ENCODE results near the gene PKDCC.

The PKDCC gene, protein sequence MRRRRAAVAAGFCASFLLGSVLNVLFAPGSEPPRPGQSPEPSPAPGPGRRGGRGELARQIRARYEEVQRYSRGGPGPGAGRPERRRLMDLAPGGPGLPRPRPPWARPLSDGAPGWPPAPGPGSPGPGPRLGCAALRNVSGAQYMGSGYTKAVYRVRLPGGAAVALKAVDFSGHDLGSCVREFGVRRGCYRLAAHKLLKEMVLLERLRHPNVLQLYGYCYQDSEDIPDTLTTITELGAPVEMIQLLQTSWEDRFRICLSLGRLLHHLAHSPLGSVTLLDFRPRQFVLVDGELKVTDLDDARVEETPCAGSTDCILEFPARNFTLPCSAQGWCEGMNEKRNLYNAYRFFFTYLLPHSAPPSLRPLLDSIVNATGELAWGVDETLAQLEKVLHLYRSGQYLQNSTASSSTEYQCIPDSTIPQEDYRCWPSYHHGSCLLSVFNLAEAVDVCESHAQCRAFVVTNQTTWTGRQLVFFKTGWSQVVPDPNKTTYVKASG

GRCh38 chr2:42047488-42048298 lies at the start of gene PKDCC:
PKDCC (plus strand) TSS chr2:42048021; CDS start chr2:42048200, 179 bp downstream.
- DNase-seq = no peak

DNA sequence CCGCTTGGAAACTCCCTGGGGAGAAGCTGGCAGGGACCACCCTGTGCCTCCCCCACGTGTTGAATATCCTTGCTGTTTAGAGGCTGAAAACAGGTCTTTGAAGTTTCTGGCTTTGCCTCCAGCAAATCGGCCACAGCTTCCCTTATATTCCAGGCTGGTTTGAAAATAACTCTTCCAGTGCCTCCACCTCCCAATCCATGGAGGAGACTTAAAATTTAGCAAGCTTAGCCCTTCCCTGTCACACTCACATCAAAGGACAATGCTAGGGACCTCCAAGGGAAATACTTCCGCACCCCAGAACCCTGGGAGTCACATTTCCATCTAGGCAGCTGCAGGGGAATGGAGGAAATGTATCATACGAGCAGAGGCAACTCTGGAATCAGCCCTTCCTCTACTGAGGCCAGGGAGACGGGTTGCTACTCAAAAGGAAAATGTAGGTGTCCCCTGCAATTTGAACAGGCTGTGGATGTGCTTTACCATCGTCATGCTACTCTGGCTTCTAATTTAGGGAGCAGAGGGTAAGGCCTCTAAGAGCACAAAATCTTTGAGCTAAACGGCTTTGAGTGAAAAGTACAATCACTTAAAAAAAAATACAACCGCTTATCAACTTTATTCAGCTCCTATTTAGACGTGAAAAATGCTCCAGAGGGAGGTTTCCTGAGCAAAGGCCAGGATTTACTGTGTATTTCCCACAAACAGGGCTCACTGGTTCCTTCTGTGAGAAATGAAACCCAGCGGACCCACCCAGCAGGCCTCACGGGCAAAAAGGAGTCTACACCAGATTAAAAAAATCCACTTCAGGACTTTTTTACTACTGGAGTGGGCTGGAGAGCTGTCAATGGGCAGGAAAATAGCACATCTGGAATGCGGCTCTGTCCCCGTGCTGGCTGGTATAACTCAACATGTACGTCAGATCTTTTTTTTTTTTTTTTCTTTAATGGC lies 49.4 kb upstream of the PKDCC start:
- DNase-seq = no peak

- DNase-seq = no peak
Observed at GRCh38 chr2:41999128-41999480, 48.7 kb upstream of the PKDCC start.

DNA sequence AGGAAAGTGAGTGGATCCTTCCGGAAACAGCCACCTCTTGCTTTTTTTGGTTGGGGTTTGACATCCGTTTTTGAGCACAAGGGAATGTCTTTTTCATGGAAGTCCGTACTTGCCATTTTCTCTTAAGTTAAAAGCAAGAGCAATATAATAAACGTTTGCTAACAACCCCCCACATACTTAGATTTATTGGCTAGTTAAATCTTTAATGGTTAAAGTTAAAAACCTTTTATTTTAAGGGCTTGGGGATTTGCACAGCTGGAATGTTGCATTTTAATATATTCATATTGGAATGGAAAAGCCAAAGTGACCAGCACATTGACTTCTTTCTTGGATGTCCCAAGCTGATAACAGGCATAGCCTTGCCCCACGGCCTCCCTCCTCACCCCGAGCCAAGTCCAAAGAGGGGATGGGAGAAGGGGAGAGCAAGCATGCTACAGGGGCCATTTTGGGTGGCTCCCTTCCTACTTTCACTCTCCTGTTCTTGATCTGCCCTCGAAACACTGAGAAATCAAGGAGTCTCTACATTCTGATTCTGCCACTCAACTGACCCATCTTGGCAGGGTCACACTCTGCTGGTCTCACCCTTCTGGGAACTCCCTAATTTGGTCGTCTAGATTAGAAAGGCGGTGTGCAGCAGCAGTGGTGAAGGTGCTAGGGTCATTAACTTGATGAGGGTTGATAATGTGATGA lies 48.1 kb upstream of the PKDCC start:
- no peak for DNase-seq

DNA sequence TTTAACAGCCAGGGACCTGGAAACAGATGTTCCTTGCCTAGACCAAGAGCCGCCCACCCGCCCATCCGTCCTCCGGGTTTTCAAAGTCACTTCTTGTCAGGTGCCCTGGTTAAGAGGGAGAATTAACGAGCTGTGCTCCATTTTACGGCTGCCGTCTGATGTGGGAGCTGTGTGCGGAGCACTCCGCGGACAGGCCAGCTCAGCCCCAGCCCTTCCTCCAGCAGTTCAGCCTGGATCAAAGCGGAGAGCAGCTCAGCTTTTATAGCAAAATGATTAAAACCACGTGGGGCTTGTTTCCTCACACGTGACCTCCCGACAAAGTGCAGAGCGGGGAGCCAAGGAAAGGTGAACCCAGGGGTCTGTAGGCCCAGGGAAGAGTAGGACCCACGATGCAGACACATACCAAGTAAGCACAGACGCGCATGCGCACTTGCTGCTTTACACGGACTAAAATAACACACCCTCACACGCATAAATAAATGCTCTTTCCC lies 46.1 kb upstream of the PKDCC start:
- no peak for DNase-seq

DNA sequence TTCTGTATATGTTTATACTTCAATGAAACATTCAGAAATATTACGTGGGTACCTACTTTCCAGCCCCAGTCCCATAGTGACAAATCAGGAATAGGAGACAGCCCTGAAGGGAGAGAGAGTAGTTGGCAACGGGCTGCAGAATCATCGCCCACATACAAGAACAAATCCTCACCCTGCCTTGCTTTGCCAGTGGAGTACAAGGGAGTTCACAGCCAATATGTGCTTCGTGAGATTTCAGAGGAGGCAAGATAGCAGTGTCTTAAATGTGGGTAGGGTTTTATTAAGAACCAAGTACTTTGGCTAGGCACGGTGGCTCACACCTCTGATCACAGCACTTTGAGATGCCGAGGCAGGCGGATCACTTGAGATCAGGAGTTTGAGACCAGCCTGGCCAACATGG lies 40.3 kb upstream of the PKDCC start:
- no peak for DNase-seq

- no peak for DNase-seq
Observed at GRCh38 chr2:42008241-42008921, 39.4 kb upstream of the PKDCC start.

GRCh38 chr2:42009657-42010580 lies 37.9 kb upstream of the PKDCC start:
- DNase-seq = no peak

DNA sequence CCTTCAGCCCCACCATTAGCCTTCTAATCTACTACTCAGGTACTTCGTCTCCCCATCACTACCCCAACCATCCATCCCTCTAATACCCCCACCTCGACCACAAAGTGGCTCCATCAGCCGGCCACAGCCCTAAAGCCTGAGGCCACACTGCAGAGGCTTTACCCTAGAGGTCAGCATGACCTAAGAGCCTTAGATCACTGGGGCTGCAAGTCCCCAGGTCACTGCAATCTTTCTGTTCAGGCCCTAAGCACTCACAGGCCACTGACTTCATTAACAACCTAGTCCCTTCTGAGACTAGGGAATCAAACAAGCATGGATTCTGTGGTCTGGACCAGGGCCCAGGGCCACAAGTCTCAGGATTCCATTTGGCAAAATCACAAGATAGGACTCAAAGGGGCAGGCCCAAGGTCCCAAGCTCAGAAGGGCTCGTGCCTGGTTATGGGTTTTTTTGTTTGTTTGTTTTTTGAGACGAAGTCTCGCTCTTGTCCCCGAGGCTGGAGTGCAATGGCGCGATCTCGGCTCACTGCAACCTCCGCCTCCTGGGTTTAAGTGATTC lies 37.0 kb upstream of the PKDCC start:
- DNase-seq = no peak

DNA sequence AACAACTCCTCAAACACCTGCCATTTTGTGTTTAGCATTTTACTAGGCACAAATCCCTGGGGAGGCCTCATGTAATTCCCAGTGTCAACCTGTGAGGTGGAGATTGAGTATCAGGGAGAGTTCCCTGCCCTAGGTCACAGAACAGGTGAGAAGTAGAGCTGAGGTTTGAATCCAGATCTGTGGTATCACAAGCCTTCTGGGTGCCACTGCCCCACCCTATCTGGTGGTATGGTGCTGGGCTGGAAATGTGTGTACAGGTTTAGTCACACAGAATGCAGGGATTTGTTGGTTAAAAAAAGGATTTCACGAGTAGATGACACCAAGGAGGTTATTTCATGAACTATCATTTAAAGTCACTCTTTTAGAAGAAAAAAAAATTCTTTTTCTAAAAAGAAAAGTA lies 35.7 kb upstream of the PKDCC start:
- no peak for DNase-seq

DNA sequence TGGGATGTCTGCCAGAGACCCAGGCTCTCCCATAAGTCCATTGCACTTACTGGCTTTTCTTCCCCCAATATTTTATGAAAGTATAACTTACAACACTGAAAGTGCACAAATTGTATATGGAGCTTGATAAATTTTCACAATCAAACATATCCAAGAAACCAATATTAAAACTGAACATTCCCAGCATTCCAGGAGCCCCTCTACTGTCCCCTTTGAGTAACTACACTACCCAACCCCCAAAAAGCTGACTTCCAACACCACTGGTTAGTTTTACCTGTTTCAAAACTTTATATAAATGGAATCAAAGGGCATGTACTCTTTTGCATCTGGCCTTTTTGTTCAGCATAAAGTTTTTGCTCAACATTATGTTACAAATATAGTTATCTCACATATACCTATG lies 35.2 kb upstream of the PKDCC start:
- no peak for DNase-seq

DNA sequence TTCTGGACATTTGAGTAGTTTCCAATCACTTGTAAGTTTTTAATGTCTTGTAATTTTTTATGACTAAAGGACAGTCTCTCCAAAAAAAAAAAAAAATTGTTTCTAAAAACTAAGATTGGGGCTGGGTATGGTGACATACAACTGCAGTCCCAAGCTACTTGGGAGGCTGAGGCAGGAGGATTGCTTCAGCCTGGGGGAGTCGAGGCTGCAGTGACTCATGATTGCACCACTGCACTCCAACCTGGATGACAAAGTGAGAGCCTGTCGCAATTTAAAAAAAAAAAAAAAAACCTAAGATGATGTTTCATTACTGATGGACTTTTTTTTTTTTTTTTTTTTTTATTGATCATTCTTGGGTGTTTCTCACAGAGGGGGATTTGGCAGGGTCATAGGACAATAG lies 34.4 kb upstream of the PKDCC start:
- no peak for DNase-seq

- no peak for DNase-seq
Observed at GRCh38 chr2:42021464-42021863, 26.4 kb upstream of the PKDCC start.

DNA sequence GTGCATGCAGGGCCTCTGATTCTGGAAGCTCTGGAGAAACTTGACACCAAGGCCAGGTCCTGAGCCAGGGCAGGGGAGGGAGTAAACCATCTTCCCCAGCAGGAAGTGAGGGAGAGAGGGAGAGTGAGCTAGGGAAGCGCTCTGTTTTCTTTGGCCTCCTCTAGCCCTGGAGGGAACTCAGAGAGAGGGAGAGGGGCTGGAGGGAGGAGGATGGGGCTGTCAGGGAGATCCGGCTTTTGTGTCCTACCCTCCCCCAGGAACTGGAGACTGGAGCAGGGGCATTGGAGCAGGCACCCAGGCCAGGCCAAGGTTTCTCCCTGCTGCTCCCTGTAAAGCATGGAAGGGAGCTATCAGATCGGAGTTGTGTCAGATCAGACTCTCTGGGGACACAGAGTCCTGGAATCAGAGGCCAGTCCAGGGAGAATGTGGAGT lies 22.7 kb upstream of the PKDCC start:
- DNase-seq = no peak

DNA sequence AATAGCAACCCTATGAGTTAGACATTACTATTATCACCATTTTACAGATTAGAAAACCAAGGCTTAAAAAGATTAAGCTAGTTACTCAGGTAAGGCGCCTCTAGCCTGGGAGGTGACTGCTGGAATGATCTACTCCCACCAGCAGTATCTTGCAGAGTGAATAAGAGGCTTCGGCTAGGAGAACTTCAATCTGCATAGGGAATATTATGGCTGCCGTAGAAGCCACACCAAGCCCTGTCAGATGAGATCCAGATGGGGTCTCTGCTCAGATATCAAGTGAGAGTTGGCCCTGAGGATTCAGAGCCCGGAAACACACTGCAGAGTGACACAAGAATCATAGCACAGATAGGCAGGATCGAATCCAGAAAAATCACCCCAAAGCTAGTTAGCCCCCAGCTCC lies 21.5 kb upstream of the PKDCC start:
- no peak for DNase-seq

GRCh38 chr2:42028571-42029148 lies 19.2 kb upstream of the PKDCC start:
- DNase-seq = no peak

- DNase-seq = no peak
Observed at GRCh38 chr2:42029171-42029570, 18.6 kb upstream of the PKDCC start.

- DNase-seq = no peak
Observed at GRCh38 chr2:42029639-42030199, 18.1 kb upstream of the PKDCC start.

- DNase-seq = no peak
Observed at GRCh38 chr2:42030200-42030759, 17.5 kb upstream of the PKDCC start.

Measured in NCI-H748 treated with DMSO at 0.1 percent for 48 hours (cell line).